Keratinocyte (primary cell): ENCODE measurements around the gene ACP1. TPM values are rescaled to one million over a fixed set of nuclear protein-coding genes. Genes with fewer than 3 reads are reported as not detected.

Experiments used
- DNase-seq: peaks from one replicate; pipeline ENCODE4 v3.0.0-alpha.2; 2011; ENCODE audit warnings: low read depth, missing footprints, low spot score
- FAIRE-seq: peaks from 2 replicates; lab custom pipeline; 2011; peaks lifted over from hg19 to GRCh38; lab: Jason Lieb, UNC
- H2AFZ ChIP-seq: 2 replicates; pipeline ENCODE4 v1.6.0; 2012; ENCODE audit warnings: low read length, control low read depth, inconsistent platforms; ENCODE audit not compliant: control insufficient read depth
- H3K27ac ChIP-seq: 2 replicates; pipeline ENCODE4 v1.5.1; 2011; ENCODE audit warnings: low read length; ENCODE audit not compliant: control insufficient read depth, insufficient read depth
- H3K27me3 ChIP-seq: 3 replicates; pipeline ENCODE4 v1.6.0; 2011; ENCODE audit warnings: low read length; ENCODE audit not compliant: control insufficient read depth, insufficient read depth; ENCODE audit errors: extremely low read depth
- H3K36me3 ChIP-seq, 2 experiments: 2 replicates in 1 of 2; 3 replicates in 1 of 2; pipeline ENCODE4 v1.5.1; 2011; ENCODE audit warnings: low read length in 2 of 2, mild to moderate bottlenecking in 1 of 2; ENCODE audit not compliant: control insufficient read depth in 2 of 2, insufficient read depth in 2 of 2; ENCODE audit errors: extremely low read depth in 1 of 2
- H3K4me1 ChIP-seq: 3 replicates; pipeline ENCODE4 v1.5.1; 2011; ENCODE audit warnings: low read length; ENCODE audit not compliant: control insufficient read depth, insufficient read depth; ENCODE audit errors: extremely low read depth
- H3K4me2 ChIP-seq: 3 replicates; pipeline ENCODE4 v1.6.0; 2011; ENCODE audit warnings: low read depth, low read length; ENCODE audit not compliant: control insufficient read depth, insufficient read depth; ENCODE audit errors: extremely low read depth
- H3K4me3 ChIP-seq, 3 experiments: fragments of 200-600 bp in 1 of 3; sonication (generic) in 1 of 3; 2 replicates in 2 of 3; 3 replicates in 1 of 3; pipeline ENCODE4 v1.5.1; 2011 to 2016; ENCODE audit warnings: low read length in 3 of 3, mild to moderate bottlenecking in 3 of 3, control low read depth in 2 of 3, inconsistent platforms in 1 of 3, low read depth in 1 of 3, mixed read lengths in 1 of 3, mixed run types in 1 of 3, moderate library complexity in 1 of 3; ENCODE audit not compliant: control insufficient read depth in 2 of 3, insufficient read depth in 2 of 3; ENCODE audit errors: extremely low read depth in 1 of 3
- H3K79me2 ChIP-seq: 2 replicates; pipeline ENCODE4 v1.6.0; 2012; ENCODE audit warnings: low read length; ENCODE audit not compliant: control insufficient read depth, insufficient read depth
- H3K9ac ChIP-seq: 3 replicates; pipeline ENCODE4 v1.6.0; 2011; ENCODE audit warnings: low read length; ENCODE audit not compliant: control insufficient read depth, insufficient read depth; ENCODE audit errors: extremely low read depth
- H3K9me1 ChIP-seq: 3 replicates; pipeline ENCODE4 v1.6.0; 2011; ENCODE audit warnings: low read length; ENCODE audit not compliant: control insufficient read depth, insufficient read depth; ENCODE audit errors: extremely low read depth
- H3K9me3 ChIP-seq: 2 replicates; pipeline ENCODE4 v1.5.1; 2012; ENCODE audit warnings: low read depth, low read length; ENCODE audit not compliant: control insufficient read depth
- H4K20me1 ChIP-seq: 3 replicates; pipeline ENCODE4 v1.6.0; 2011; ENCODE audit warnings: low read length; ENCODE audit not compliant: control insufficient read depth, insufficient read depth; ENCODE audit errors: extremely low read depth
- CTCF ChIP-seq, 3 experiments: IDR thresholded peaks in 1 of 3; conservative IDR thresholded peaks in 1 of 3; optimal IDR thresholded peaks in 1 of 3; 2 replicates in 2 of 3; 3 replicates in 1 of 3; pipeline versions ENCODE3 to v1.5.1; 2011; ENCODE audit warnings: low read length in 3 of 3, mild to moderate bottlenecking in 3 of 3, moderate library complexity in 2 of 3, control low read depth in 1 of 3, inconsistent platforms in 1 of 3; ENCODE audit not compliant: insufficient read depth in 2 of 3; ENCODE audit errors: extremely low read depth in 1 of 3
- EZH2 ChIP-seq: IDR thresholded peaks from one replicate; pipeline ENCODE4 v1.6.1; 2012; ENCODE audit warnings: inconsistent platforms, mild to moderate bottlenecking, low read length, moderate library complexity
- dilution Hi-C: fragments of 300-500 bp; cut with MboI; formaldehyde crosslinking; loops from one replicate; pipeline ENCODE4 v1.7.0; 2020; ENCODE audit warnings: low sequenced_read_pairs; ENCODE audit not compliant: extremely low pct_ligation_motif_present
- polyA plus RNA-seq, 5 experiments: library from polyadenylated mRNA; depleted of rRNA in 3 of 5; stranded (reverse) in 3 of 5; stranded (forward) in 1 of 5; unstranded in 1 of 5; fragments of >200 nt; gene quantifications; 1 replicate in 1 of 5; 2 replicates in 3 of 5; 3 replicates in 1 of 5; pipeline versions ENCODE4 v1.2.1 to v1.2.3, GENCODE V29; 2011 to 2012; ENCODE audit warnings: missing spikeins in 2 of 5, low read depth in 1 of 5, low replicate concordance in 1 of 5

Gene ACP1
- polyA plus RNA-seq, 1 donor (not counting 4 experiments of a cell fraction or from before 2014, with no cell fraction given), result 123 TPM

GRCh38 chr2:263774-264492 lies 814 bp upstream of the ACP1 start, which contains the start of gene SH3YL1:
SH3YL1 (minus strand) TSS chr2:264032; CDS start chr2:263984, 48 bp downstream.
- Histone ChIP-seq H3K9me3 (no peaks in the 10 kb centered on the region), H3K4me1 (peaks cover 20% of the 10 kb centered on the region), H4K20me1 (peaks cover 6% of the 10 kb centered on the region), H3K27me3 (no peaks in the 10 kb centered on the region), H3K9ac (peak within 1 kb of the TSS; percentile 98), H3K36me3 (peaks cover 0 to 7% of the 10 kb centered on the region in 2 experiments), H2AFZ (peak within 1 kb of the TSS; percentile 100), H3K79me2 (peaks cover 55% of the 10 kb centered on the region), H3K27ac (peak within 1 kb of the TSS; percentile 89), H3K4me3 (peak within 1 kb of the TSS; percentile 74 to 100 (median 99)), H3K9me1 (peaks cover 3% of the 10 kb centered on the region), H3K4me2 (peak within 1 kb of the TSS; percentile 99)
- DNase-seq (no peak), FAIRE-seq (no peak)
- dilution Hi-C loops, result no loop called here
- TF ChIP-seq CTCF (optimal IDR thresholded peaks at IDR 0.05 in 1 of 3, IDR thresholded peaks at IDR 0.05 in 1 of 3, conservative IDR thresholded peaks at IDR 0.05 in 1 of 3; ENCODE audit: extremely low read depth in 1 of 3, insufficient read depth in 2 of 3, low read length in 3 of 3) (no peak), EZH2 (no peak)

- H2AFZ ChIP-seq, result no peak overlapping the region
- no peaks in the 10 kb centered on the region for H3K27me3 ChIP-seq
- peaks cover 5 to 14% of the 10 kb centered on the region in 2 experiments for H3K36me3 ChIP-seq
- H3K4me3 ChIP-seq, result no peak overlapping the region
- H3K27ac ChIP-seq, result no peak overlapping the region
- H3K4me1 ChIP-seq, result peaks cover 7% of the 10 kb centered on the region
- dilution Hi-C loops, result no loop called here
- H3K9me3 ChIP-seq, result no peaks in the 10 kb centered on the region
- no peak overlapping the region for H3K4me2 ChIP-seq
- DNase-seq, result no peak
- TF ChIP-seq CTCF (optimal IDR thresholded peaks at IDR 0.05 in 1 of 3, IDR thresholded peaks at IDR 0.05 in 1 of 3, conservative IDR thresholded peaks at IDR 0.05 in 1 of 3; ENCODE audit: extremely low read depth in 1 of 3, insufficient read depth in 2 of 3, low read length in 3 of 3) (no peak), EZH2 (no peak)
- FAIRE-seq, result no peak
- H3K79me2 ChIP-seq, result peaks cover 88% of the 10 kb centered on the region
- H3K9ac ChIP-seq, result no peak overlapping the region
- peaks cover 8% of the 10 kb centered on the region for H3K9me1 ChIP-seq
- peaks cover 21% of the 10 kb centered on the region for H4K20me1 ChIP-seq
These were observed 3.6 kb downstream of the ACP1 start for GRCh38 chr2:268323-268722.
